B cell (primary cell): ENCODE data around the gene GRK6. TPM values are rescaled to one million over a fixed set of nuclear protein-coding genes. Genes with fewer than 3 reads are reported as not detected.
A peak's percentile ranks its signal among the peaks of the same experiment; 100 is the strongest.

Experiments used
- ATAC-seq: fragments of 200-7000 bp; cut with Tn5 transposase; one replicate; pipeline ENCODE4 v1.10.0; 2021; ENCODE audit warnings: low read depth, mild to moderate bottlenecking, moderate number of reproducible peaks, moderate library complexity
- CTCF ChIA-PET: fragments of 350-600 bp; sonication (Branson Sonifier 250); formaldehyde crosslinking; loops from one replicate; lab custom pipeline; 2021; ENCODE audit warnings: antibody characterized with exemption, inconsistent platforms; lab: Charles Lee
- POLR2A ChIA-PET: fragments of 350-600 bp; sonication (Branson Sonifier 250); formaldehyde crosslinking; loops from one replicate; lab custom pipeline; 2021; ENCODE audit warnings: antibody characterized with exemption; lab: Charles Lee
- DNase-seq: peaks from one replicate; pipeline ENCODE4 v3.0.0; 2013
- H2AFZ ChIP-seq: 2 replicates; pipeline ENCODE4 v1.6.1; 2012; ENCODE audit warnings: mild to moderate bottlenecking, low read depth, low read length; ENCODE audit not compliant: insufficient read depth, poor library complexity, severe bottlenecking
- H3K27ac ChIP-seq, 2 donors: 1 replicate in 1 of 2; 2 replicates in 1 of 2; pipeline ENCODE4 v1.5.1; 2012 to 2013; ENCODE audit warnings: low read length in 2 of 2, mild to moderate bottlenecking in 2 of 2, moderate library complexity in 1 of 2
- H3K27me3 ChIP-seq, 4 experiments: fragments of 200-600 bp in 1 of 4; sonication (generic) in 1 of 4; replicated peaks in 1 of 4; 1 replicate in 2 of 4; 2 replicates in 2 of 4; pipeline versions ENCODE4 v1.6.1 to v1.7.0; 2013 to 2016; ENCODE audit warnings: low read length in 3 of 4, mild to moderate bottlenecking in 2 of 4, mixed read lengths in 1 of 4, moderate library complexity in 1 of 4; ENCODE audit not compliant: insufficient read depth in 4 of 4, control insufficient read depth in 3 of 4; ENCODE audit errors: control extremely low read depth in 1 of 4
- H3K36me3 ChIP-seq, 2 experiments: replicated peaks in 1 of 2; 1 replicate in 1 of 2; 2 replicates in 1 of 2; pipeline versions ENCODE4 v1.6.1 to v1.7.1; 2013; ENCODE audit warnings: low read length in 1 of 2; ENCODE audit not compliant: insufficient read depth in 2 of 2, control insufficient read depth in 1 of 2; ENCODE audit errors: control extremely low read depth in 1 of 2, extremely low read depth in 1 of 2
- H3K4me1 ChIP-seq, 2 donors: fragments of 200-600 bp in 1 of 2; sonication (generic) in 1 of 2; 1 replicate in 1 of 2; 2 replicates in 1 of 2; pipeline versions ENCODE4 v1.5.1 to v1.6.1; 2013 to 2017; ENCODE audit warnings: low read length in 2 of 2; ENCODE audit not compliant: control insufficient read depth in 2 of 2, insufficient read depth in 2 of 2
- H3K4me2 ChIP-seq: replicated peaks from 2 replicates; pipeline ENCODE3; 2012; ENCODE audit warnings: mild to moderate bottlenecking, low read depth, low read length; ENCODE audit not compliant: poor library complexity, severe bottlenecking
- H3K4me3 ChIP-seq, 5 experiments: fragments of 200-600 bp in 1 of 5; sonication (generic) in 1 of 5; 1 replicate in 3 of 5; 2 replicates in 2 of 5; pipeline versions ENCODE4 v1.5.1 to v1.7.0; 2011 to 2016; ENCODE audit warnings: low read length in 4 of 5, mild to moderate bottlenecking in 4 of 5, low read depth in 2 of 5, control low read depth in 1 of 5, moderate library complexity in 1 of 5; ENCODE audit not compliant: insufficient read depth in 1 of 5; ENCODE audit errors: control extremely low read depth in 1 of 5, extremely low read depth in 1 of 5
- H3K79me2 ChIP-seq: fragments of 200-600 bp; sonication (generic); one replicate; pipeline ENCODE4 v1.6.0; 2016; ENCODE audit warnings: low read length; ENCODE audit not compliant: control insufficient read depth, insufficient read depth
- H3K9ac ChIP-seq: fragments of 200-600 bp; sonication (generic); 2 replicates; pipeline ENCODE4 v1.6.1; 2017; ENCODE audit warnings: mild to moderate bottlenecking, low read length, moderate library complexity
- H3K9me3 ChIP-seq, 3 donors: one replicate each; pipeline versions ENCODE4 v1.6.1 to v1.7.1; 2013; ENCODE audit warnings: low read length in 2 of 3; ENCODE audit not compliant: control insufficient read depth in 2 of 3, insufficient read depth in 1 of 3; ENCODE audit errors: control extremely low read depth in 1 of 3
- H4K20me1 ChIP-seq: 2 replicates; pipeline ENCODE4 v1.6.0; 2012; ENCODE audit warnings: mild to moderate bottlenecking, low read length; ENCODE audit not compliant: insufficient read depth, control insufficient read depth, poor library complexity, severe bottlenecking
- H3K27ac Mint-ChIP-seq: one replicate; pipeline ENCODE4 v1.8.0; 2021; ENCODE audit warnings: mixed read lengths
- H3K27me3 Mint-ChIP-seq: one replicate; pipeline ENCODE4 v1.8.0; 2021; ENCODE audit warnings: mixed read lengths
- H3K4me1 Mint-ChIP-seq: one replicate; pipeline ENCODE4 v1.8.0; 2021; ENCODE audit warnings: mixed read lengths
- H3K4me3 Mint-ChIP-seq: one replicate; pipeline ENCODE4 v1.8.0; 2021; ENCODE audit warnings: mixed read lengths
- H3K9me3 Mint-ChIP-seq: one replicate; pipeline ENCODE4 v1.8.0; 2022; ENCODE audit warnings: mixed read lengths; ENCODE audit not compliant: insufficient read depth
- CTCF ChIP-seq: fragments of 200-600 bp; IDR thresholded peaks from one replicate; pipeline ENCODE4 v1.8.0; 2022; ENCODE audit warnings: antibody characterized with exemption, mild to moderate bottlenecking
- EZH2 ChIP-seq: IDR thresholded peaks from 2 replicates; pipeline ENCODE4 v1.6.1; 2012; ENCODE audit warnings: borderline replicate concordance, low read depth, mild to moderate bottlenecking, moderate library complexity, low read length; ENCODE audit not compliant: insufficient read depth, poor library complexity, severe bottlenecking
- WGBS: methylation state at CpG from one replicate; pipeline ENCODE4 v1.1.5; 2013; ENCODE audit warnings: missing lambda C conversion rate; ENCODE audit not compliant: insufficient coverage; 5-methylcytosine and 5-hydroxymethylcytosine counted together
- intact Hi-C: fragments of 100-400 bp; cut with micrococcal nuclease; formaldehyde crosslinking; loops from one replicate; pipeline ENCODE4 v1.10.0; 2022
- polyA plus RNA-seq: library from polyadenylated mRNA; depleted of rRNA; stranded (reverse); fragments of >200 nt; gene quantifications from 2 replicates; pipeline ENCODE4 v1.2.3, GENCODE V29; 2012
- total RNA-seq, 2 donors: library from RNA; stranded (reverse); fragments of 120-200 nt in 1 of 2; gene quantifications; 1 replicate in 1 of 2; 2 replicates in 1 of 2; pipeline versions ENCODE4 v1.2.3 to v1.2.4, GENCODE V29; 2013 to 2022

The GRK6 gene
- total and polyA plus RNA-seq, 2 donors (not counting 1 experiment from before 2014, with no cell fraction given), result 155 to 173 TPM

- no peak for ATAC-seq
- ChIA-PET POLR2A (no interaction called here), CTCF (interaction anchor here (2.0 kb wide), 1 partner anchor 71 kb away, joined by 5 read pairs; no protein-coding TSS in a partner anchor)
- Histone ChIP-seq H3K9me3 (no peaks in the 10 kb centered on the region), H2AFZ (no peak overlapping the region), H3K4me2 (no peak overlapping the region), H3K27me3 (peaks cover 0 to 24% (median 7%) of the 10 kb centered on the region in 4 experiments), H3K27ac (no peak overlapping the region), H3K4me1 (peaks cover 21 to 34% of the 10 kb centered on the region in 2 donors), H3K36me3 (no peaks in the 10 kb centered on the region), H3K79me2 (no peaks in the 10 kb centered on the region), H3K9ac (no peak overlapping the region), H3K4me3 (no peak overlapping the region), H4K20me1 (peaks cover 11% of the 10 kb centered on the region)
- WGBS, result 94% methylated on average over 5 of the region's 11 CpGs
- DNase-seq, result no peak
- H3K9me3 Mint-ChIP-seq, result no peaks in the 10 kb centered on the region
- TF ChIP-seq EZH2 (no peak), CTCF (no peak)
- H3K4me1 Mint-ChIP-seq, result peaks cover 35% of the 10 kb centered on the region
- peak overlapping the region; percentile 24 for H3K4me3 Mint-ChIP-seq
- peaks cover 8% of the 10 kb centered on the region for H3K27me3 Mint-ChIP-seq
- peak overlapping the region; percentile 28 for H3K27ac Mint-ChIP-seq
- intact Hi-C loops, result no loop called here
Measured at GRCh38 chr5:177475563-177476427, 49.3 kb downstream of the GRK6 start.
